GM03348 (cell line): ENCODE measurements around the gene EP400.
"Not testable (repeated sequence)": the region's sequence is repeated elsewhere in the genome, so short reads cannot be mapped to it uniquely, and the experiment has no call there.

ENCODE experiments used
- DNase-seq: peaks from one replicate; pipeline ENCODE4 v3.0.0; 2012; ENCODE audit warnings: low spot score

The EP400 gene

DNA sequence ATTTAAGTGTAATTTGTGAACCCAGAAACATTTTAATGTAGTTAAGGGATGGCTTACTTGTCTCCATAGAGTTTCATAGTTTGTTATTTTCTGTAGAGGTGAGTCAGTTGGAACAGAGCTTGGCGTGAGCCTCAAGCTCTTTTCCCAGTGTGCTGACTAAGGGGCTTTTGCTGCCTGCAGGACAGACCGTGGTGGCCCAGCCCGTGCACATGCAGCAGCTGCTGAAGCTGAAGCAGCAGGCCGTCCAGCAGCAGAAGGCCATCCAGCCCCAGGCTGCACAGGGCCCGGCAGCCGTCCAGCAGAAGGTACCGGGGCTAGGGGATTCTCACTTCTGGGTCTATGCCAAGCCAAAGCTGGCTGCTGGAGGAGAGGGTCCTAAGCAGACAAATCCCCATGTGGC lies 117.4 kb downstream of the EP400 start:
- DNase-seq: no peak

DNA sequence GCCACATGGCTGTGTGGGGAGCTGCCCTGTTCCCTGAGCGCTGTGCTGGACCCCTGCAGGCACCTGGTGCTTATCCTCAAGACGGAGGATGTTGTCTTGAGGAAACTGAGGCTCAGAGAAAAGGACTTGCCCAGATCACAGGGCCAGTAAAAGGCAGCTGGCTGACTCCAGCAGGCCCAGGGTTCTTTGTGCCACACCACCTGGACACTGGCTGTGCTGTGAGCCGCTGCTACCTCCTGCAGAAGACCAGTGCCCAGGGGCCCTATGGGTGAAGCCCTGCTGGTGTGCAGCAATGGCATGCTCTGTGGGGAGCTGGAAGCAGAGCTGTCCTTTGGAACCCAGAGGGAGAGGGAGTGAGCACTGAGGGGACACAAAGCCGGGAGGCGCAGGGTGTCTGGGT lies 118.5 kb downstream of the EP400 start:
- no peak for DNase-seq

DNA sequence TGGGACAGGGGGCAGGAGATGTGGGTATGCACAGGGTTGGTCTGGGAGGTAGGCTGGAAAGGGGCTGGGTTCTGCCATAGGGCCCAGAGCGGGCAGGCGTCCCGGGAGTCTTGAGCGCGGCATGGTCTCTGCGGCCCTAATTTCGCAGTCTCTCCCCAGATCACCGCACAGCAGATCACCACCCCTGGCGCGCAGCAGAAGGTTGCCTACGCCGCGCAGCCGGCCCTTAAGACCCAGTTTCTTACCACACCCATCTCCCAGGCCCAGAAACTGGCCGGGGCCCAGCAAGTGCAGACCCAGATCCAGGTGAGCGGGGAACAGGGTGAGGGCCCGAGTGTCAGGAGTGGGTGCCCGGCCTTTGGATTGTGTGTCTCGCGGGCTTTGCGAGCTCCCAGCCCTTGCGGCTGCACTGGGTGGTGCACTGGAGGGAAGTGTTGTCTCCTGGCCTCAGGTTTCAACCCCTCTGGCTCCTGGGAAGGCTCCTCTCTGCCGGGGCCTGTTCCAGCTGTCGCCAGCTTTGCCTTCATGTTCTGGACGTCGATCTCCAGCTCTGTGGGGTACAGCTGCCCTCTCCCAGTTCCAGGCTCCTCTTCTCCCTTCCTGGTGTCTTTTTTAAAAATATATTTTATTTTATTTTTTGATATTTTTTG lies 119.7 kb downstream of the EP400 start:
- DNase-seq: no peak

DNA sequence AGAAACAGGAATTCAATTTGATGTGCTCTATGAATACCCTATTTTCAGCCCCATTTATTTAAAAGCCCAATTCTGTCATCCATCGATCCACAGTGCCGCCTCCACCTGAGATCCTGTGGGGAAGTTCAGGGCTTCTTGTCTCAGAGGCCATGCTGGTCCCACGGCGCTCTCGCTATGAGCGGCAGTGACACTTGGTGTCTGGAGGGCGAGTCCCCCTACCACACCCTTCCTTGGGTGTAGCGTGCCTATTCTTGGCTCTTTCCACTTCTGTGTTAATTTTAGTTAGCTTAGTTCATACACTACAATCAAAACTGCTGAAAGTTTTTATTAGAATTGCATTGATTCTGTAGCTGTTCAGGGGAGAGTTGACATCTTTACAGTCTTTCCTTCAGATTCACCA lies 120.6 kb downstream of the EP400 start:
- no peak for DNase-seq

DNA sequence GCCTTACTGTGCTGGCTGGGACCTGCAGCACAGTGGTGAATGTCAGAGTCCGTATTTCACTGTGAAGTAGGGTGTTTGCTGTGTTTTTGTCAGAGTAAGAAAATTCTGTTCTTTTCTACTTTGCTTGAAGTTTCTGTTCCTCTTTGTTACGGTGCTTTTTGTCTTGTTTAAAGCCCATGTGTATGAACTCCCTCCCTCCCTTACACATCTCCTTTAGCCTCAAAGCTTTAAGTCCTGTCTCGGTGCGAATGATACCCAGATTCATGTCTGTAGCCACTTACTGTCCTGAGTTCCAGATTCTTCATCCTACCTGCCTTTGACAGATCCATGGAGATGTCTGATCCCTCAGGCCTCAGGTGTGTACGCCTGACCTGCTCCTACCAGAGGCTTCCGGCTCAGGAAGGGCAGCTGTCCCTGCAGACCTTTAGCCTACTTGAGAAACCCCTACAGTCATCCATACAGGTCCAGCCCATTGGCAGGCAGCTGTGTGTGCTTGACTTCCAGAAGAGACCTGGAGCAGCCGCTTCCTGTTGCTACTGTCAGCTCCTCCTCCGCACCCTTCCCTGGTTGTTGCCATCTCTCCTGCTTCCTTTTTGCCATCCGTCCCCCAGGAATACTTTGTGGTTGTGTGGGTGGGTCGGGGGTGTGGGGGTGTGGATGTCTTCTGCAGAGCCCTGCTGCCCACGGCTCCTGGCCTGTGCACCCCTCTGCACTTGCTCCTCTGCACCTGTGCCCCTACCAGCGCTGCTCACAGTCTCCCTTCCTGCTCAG lies 121.5 kb downstream of the EP400 start:
- DNase-seq: no peak

DNA sequence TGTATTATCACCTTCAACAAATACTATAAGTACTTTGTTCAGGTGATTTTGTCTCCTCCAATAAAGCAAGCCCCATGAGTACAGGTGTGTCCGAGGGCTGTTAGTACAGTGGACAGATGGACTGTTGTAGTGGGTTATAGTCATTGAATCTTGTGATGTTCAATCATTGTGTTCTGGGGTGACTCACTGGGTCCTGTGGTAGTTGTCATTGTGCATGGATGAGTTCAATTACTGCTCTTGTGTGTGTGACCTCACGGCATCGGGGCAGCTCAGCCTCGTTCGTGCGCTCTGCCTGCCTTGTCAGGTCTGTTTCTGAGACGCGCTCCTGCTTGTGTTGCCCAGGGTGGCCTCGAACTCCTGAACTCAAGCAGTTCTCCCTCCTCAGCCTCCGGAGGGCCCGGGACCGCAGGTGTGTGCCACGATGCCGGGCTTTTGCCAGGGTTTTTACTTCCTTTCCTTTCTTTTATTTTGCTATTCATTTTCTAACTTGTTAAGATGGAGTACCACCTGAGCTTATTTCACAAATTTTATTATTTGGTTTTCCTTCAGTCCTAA lies 122.2 kb downstream of the EP400 start:
- no peak for DNase-seq

DNA sequence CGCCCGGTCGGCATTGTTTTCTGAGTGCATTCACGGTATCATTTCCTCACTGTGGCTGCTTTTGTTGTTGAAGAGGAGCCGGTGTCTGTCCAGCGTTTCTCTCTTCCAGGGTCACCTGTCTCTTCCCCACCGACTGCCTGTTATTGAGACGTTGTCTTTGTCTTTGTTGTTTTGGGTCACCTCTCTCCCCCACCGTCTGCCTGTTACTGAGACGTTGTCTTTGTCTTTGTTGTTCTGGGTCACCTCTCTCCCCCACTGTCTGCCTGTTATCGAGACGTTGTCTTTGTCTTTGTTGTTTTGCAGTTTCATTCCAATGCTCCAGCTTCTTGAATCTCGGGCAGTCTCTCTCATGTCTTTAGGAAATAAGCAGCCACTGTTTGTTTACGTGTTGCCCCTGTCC lies 124.5 kb downstream of the EP400 start:
- no peak for DNase-seq

DNA sequence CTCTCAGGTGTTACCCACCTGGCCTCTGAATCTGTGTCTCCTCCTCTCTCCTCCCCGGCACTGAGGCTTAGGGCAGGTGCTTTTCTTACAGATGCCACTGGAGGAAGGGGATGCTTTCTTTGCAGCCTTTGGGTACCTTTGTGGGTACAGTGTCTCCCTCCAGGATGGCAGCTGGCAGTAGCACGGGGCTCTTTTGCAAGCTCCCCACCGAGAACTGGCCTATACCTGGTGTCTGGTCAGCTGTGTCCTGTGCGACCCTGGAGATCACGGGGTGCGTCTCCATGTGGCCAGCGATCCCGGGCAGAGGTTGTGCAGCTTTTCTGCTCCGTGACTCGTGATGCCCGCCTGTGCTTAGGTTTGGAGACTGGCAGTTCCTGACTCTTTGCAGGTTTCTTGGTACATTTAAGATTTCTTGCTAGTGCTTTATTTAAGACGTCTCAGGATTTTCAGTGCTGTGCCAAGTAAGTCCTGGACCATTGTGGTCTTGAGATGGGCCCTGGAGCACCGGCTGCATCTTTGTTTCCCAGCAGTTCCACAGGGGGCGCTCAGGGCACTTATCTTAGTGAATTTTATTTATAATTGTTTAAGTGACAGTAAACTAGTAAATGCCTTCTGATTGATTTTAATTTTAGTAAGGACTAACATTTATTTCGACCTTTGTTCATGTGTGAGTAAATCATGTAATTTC lies 125.4 kb downstream of the EP400 start:
- no peak for DNase-seq

DNA sequence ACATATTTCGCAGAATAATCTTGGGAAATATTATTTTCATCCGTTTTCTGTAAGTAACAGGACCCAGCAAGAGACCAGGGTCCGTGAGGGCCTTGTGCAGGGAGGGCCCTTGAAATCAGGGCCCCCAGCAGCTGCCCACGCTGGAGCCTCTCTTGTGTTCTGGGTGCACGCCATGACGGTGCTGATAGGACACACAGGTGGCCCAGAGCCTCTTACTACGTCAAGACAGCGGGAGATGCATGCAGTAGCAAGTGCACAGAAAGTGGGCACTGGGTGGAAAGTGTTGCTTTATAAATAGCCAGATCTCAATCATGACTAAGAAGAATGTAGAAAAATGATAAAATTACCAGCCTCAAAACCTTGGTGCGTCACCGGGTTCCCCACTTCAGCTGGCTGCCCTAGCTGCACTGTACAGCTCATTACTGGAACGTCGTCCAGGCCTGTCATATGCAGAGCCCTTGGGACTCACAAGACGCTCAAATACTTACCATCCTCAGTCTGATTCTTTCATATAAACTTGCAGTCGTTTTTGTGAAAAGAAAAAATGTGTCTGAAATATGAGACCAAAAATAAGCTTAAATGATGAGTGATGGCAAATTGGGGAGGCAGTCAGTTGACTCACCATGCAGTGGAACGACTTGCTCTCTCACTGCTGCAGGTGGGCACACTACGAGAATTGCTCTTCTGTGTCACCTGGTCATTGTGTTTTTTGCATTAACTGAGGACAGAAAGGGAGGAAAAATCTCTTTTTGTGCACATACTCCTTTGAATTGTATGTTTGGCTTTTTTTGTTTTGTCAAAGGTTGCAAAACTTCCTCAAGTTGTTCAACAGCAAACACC lies 126.2 kb downstream of the EP400 start:
- DNase-seq: no peak

DNA sequence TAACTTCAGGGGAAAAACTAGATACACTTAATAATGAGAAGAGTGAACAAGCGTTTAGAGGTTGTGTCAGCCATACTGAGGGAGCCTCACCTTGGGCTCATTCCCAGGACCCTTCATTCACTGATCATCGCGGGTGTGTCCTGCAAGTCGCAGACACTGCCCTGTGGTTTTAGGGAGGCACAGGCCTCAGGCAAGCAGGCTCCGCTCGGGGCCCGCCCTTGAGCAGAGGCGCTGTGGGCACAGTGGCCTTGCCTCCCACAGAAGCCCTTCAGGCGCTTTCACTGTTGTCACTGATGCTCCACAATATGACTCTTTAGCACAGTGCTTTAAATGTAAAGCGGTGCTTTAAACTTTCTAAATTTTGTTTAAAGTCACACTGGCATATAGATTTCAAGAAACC lies 127.0 kb downstream of the EP400 start:
- no peak for DNase-seq

DNA sequence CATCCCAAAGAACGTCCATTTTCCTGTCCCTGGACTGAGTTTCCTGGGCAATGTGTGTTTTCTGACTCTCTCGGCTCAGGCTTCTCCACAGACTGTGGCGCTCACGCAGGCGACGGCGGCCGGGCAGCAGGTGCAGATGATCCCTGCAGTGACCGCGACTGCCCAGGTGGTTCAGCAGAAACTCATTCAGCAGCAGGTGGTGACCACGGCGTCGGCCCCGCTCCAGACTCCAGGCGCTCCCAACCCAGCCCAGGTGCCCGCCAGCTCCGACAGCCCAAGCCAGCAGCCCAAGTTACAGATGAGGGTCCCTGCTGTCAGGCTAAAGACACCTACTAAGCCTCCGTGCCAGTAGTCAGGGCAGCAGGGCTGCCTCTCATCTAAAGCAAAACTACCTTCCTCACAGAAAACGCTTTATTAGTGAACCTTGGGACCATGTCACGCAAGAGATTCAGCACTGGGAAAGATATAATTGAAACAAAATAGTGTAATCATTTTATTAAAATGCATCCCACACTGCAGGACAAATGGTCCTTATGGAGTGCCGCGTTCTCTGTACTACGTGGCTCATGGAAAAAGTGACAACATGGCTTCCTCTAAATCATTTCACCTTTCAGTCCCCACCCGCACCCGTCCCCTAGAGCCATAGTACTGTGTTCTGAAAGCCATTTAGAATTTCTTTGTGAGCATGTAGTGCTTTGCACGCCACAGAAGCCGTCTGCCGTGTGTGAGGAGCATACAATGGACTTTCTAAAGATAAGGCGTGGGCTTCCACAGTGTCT lies 127.8 kb downstream of the EP400 start:
- no peak for DNase-seq

DNA sequence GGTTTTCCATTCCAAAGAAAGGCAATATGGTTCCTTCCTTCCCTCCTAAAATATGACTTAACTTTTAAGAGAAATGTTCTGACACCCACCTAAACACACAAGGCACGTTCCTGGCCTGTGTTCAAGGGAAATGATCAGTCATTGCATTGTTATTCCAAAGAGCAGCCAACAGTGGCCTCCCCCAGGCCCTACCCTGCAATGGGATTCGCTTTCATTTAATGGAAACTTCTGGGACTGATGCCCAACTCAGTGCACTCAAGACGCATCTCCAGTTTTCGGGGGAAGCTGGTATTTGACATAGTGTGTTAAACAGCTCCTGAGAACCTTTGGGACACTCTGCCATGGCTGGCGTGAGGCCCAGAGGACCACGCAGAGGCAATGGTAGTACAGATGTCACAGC lies 128.4 kb downstream of the EP400 start:
- DNase-seq: peak; percentile 47

DNA sequence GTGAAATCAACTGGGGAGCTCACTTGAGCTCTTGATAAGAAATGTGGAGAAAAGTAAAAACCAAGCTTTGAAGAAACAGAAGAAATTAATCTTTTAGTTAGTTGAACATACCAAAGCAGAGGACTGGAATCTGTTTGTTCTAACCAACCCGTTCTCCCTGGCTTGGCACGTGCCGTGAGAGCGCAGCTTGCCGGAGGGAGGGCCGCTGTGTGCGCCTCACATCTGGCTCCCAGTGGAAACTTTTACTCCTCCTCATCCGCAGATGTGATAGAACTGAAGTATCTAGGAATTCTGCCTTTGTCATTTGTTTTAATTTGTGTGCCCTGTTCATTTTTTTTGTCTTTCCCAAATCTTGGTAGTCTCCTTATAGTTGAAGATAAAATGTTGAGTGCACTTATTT lies 129.5 kb downstream of the EP400 start:
- DNase-seq: no peak

DNA sequence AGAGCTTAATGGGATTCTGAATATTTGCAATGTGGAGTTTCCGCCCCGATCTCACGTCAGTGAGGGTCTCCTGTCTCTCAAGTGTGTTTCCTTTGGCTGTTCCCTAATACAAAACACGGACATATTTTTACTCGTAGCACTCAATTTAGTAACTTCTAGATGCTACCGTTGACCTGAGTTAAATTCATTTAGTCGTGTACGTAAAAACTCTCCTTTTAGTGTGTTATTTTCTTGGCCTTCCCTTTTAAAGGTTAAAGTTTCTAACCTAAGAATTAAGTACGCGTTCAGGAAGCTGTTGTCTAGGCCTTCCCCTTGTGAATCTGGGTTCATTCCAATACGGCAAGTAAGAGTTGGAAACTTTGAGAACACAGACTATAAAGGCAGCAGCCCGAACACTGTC lies 130.0 kb downstream of the EP400 start:
- no peak for DNase-seq

DNA sequence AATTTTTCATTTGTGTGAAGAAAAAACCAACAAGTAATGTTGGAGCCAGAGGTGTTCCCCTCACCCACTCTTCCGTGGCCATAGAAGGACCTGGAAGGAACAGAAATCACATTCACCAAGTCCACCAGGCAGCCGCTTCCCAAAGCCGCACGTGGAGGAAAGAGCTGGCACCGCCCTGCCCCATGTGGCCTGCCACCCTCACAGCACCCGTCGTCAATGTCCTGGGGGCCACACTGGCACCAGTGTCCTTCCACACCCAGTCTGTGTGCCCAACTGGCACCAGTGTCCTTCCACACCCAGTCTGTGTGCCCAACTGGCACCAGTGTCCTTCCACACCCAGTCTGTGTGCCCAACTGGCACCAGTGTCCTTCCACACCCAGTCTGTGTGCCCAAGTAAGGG lies 130.8 kb downstream of the EP400 start:
- DNase-seq: not testable (repeated sequence)

DNA sequence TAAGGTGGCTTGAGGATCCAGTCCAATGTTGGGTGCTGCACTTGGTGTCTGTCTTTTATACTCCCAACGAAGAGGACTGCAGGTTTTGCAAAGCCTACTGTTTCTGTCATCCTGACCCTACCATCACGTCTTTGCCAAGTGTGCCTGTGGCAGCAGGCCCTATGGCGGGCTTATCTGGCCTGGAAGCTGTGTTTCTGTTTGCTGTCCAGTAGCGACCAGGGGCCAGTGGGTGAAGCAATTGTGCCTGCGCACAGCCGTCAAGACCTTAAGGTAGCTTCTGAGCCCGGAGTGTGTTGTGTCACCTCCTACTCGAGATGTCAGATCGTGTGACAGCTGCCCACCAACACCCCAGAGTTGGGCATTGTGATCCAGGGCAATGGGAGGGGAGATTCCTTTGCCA lies 131.7 kb downstream of the EP400 start:
- no peak for DNase-seq

DNA sequence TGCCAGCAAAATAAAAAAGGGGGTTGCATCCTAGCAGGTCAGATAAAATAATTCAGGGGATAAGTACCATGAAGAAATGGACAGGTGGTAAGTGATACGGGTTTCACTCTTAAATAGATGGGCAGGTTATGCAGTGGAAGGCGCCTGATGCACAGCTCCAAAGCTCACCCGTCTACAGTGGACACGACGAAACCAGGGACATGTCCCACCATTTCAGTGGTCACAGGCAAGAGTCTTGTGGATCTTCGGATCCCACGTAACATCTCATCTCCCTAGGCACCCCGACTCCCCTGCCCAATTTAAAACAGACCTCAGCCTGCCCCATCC lies 133.8 kb downstream of the EP400 start:
- DNase-seq: no peak

DNA sequence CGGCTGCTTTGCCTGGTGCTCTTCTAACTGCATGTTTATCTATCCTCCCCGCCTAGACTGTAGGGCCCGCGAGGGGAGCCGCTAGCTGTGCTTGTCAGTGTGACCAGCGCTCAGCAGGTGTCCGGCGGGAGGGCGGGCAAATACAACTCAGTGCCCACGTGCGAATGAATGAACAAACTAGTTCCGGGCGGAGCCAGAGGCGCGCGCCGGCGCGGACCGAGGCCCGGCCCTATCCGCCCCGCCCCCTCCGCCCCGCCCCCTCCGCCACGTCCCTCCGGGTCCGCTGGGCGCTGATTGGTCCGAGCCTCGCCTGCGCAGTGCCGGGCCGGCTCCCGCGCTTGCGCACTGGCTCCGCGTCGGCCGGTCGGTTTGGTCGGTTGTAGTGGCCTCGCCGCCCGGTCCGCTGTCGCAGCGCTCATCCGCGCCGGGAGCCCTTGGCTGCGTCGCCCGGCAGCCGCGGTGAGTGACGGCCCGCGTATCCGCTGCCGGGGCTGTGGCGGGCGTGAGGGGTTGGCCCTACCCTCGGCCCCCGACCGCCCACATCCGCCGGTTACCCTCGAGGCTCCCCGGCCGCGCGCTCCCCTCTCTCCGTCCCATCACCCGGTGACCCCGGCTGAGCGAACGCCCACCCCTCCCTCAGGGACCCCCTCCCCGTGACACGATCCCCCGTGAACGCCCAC lies 134.3 kb downstream of the EP400 start:
- DNase-seq: peak; percentile 100

DNA sequence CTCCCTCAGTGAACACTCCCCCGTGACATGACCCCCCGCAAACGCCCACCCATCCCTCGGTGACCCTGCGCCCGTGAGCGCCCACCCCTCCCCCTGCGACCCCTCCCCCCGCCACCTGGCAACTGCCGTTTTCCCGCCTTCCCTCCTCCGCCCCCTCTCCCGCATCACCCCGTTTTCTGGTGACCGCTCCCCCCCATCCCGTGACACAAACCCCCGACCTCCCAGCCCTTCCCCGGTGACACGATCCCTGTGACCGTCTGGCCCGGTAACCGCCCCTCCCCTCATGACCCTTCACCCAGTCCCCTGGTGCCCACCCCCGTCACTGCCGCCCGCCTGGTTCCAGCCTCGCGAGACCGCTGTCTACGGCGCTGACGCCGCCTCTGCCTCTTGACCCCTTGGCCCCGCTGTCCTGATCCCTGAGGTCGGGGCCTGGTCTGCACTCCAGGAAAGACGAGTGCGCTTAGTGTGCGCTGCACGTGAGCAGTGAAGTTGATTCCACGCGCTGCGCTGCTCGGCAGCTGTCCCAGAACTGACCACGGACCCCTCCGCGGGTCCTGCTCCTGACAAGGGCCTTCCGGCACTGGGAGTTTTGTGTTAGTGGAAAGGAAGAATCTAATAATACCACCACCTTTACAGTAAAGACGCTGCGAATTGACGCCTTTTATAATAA lies 135.0 kb downstream of the EP400 start:
- DNase-seq: peak; percentile 85

DNA sequence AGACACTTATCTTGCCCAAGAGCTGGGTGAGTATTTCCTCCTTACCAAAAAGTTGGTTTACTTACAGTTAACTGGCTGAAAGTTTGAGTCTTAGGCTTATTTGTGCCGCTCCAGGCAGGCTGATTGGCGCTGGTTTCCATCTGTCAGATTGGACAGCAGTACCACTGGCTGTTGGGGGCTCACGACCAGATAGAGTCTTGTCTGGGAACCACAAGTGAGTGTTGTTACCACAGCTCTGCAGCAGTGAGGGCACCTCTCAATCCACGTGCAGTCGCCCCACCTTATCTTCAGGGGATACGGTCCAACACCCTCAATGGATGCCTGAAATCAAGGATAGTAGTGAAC lies 135.5 kb downstream of the EP400 start:
- peak; percentile 54 for DNase-seq
